CD14-positive monocyte (primary cell): ENCODE results near the gene PALM. TPM values are rescaled to one million over a fixed set of nuclear protein-coding genes. Genes with fewer than 3 reads are reported as not detected.
"Not testable (repeated sequence)": the region's sequence is repeated elsewhere in the genome, so short reads cannot be mapped to it uniquely, and the experiment has no call there.

Experiments used
- DNase-seq, 3 donors: peaks; one replicate each; pipeline ENCODE4 v3.0.0-alpha.2; 2011 to 2022
- H2AFZ ChIP-seq: 2 replicates; pipeline ENCODE4 v1.6.0; 2012; ENCODE audit warnings: mild to moderate bottlenecking, low read depth, low read length, inconsistent platforms; ENCODE audit not compliant: insufficient read depth, poor library complexity, severe bottlenecking
- H3K27ac ChIP-seq, 2 donors: 1 replicate in 1 of 2; 2 replicates in 1 of 2; pipeline ENCODE4 v1.5.1; 2012 to 2013; ENCODE audit warnings: low read length in 2 of 2, control low read depth in 1 of 2, inconsistent platforms in 1 of 2, low read depth in 1 of 2, mild to moderate bottlenecking in 1 of 2
- H3K27me3 ChIP-seq, 2 donors: one replicate each; pipeline versions ENCODE4 v1.6.0 to v1.6.1; 2011 to 2013; ENCODE audit warnings: low read length in 2 of 2; ENCODE audit not compliant: control insufficient read depth in 2 of 2, insufficient read depth in 2 of 2
- H3K36me3 ChIP-seq, 2 donors: replicated peaks in 1 of 2; 1 replicate in 1 of 2; 2 replicates in 1 of 2; pipeline versions ENCODE4 v1.5.1 to v1.6.1; 2012 to 2013; ENCODE audit warnings: low read length in 2 of 2, control low read depth in 1 of 2, inconsistent platforms in 1 of 2, mild to moderate bottlenecking in 1 of 2; ENCODE audit not compliant: insufficient read depth in 2 of 2, control insufficient read depth in 1 of 2
- H3K4me1 ChIP-seq, 2 donors: 1 replicate in 1 of 2; 2 replicates in 1 of 2; pipeline versions ENCODE4 v1.5.1 to v1.6.1; 2012 to 2013; ENCODE audit warnings: low read length in 2 of 2, control low read depth in 1 of 2, inconsistent platforms in 1 of 2, mild to moderate bottlenecking in 1 of 2, moderate library complexity in 1 of 2; ENCODE audit not compliant: insufficient read depth in 2 of 2, control insufficient read depth in 1 of 2
- H3K4me2 ChIP-seq: replicated peaks from 2 replicates; pipeline ENCODE3; 2012; ENCODE audit warnings: low read length, moderate library complexity, mild to moderate bottlenecking; ENCODE audit not compliant: poor library complexity, severe bottlenecking; ENCODE audit errors: extremely low read depth
- H3K4me3 ChIP-seq, 3 experiments: fragments of 200-600 bp in 1 of 3; sonication (generic) in 1 of 3; replicated peaks in 1 of 3; 1 replicate in 2 of 3; 2 replicates in 1 of 3; pipeline ENCODE4 v1.5.1; 2011 to 2013; ENCODE audit warnings: low read length in 3 of 3, mild to moderate bottlenecking in 3 of 3, control low read depth in 2 of 3, low read depth in 2 of 3, inconsistent platforms in 1 of 3, moderate library complexity in 1 of 3
- H3K79me2 ChIP-seq: 2 replicates; pipeline ENCODE4 v1.6.0; 2012; ENCODE audit warnings: mild to moderate bottlenecking, control low read depth, inconsistent platforms, low read length, moderate library complexity; ENCODE audit not compliant: insufficient read depth
- H3K9ac ChIP-seq: 2 replicates; pipeline ENCODE4 v1.6.0; 2017; ENCODE audit warnings: low read length, mild to moderate bottlenecking; ENCODE audit not compliant: insufficient read depth, poor library complexity, severe bottlenecking
- H3K9me3 ChIP-seq, 2 donors: replicated peaks in 1 of 2; 1 replicate in 1 of 2; 2 replicates in 1 of 2; pipeline versions ENCODE4 v1.5.1 to v1.6.1; 2012 to 2013; ENCODE audit warnings: low read length in 2 of 2, control low read depth in 1 of 2; ENCODE audit not compliant: control insufficient read depth in 1 of 2, insufficient read depth in 1 of 2
- H4K20me1 ChIP-seq: 2 replicates; pipeline ENCODE4 v1.6.0; 2012; ENCODE audit warnings: mild to moderate bottlenecking, low read length, control low read depth, moderate library complexity; ENCODE audit not compliant: insufficient read depth
- H3K27ac Mint-ChIP-seq, 7 donors: one replicate each; pipeline ENCODE4 v1.8.0; 2020; ENCODE audit warnings: mild to moderate bottlenecking in 7 of 7, mixed read lengths in 7 of 7, moderate library complexity in 6 of 7, inconsistent platforms in 2 of 7
- H3K27me3 Mint-ChIP-seq, 3 donors: one replicate each; pipeline ENCODE4 v1.8.0; 2021 to 2022; ENCODE audit warnings: low read depth in 3 of 3, mild to moderate bottlenecking in 3 of 3, mixed read lengths in 3 of 3, moderate library complexity in 3 of 3, inconsistent platforms in 1 of 3
- H3K36me3 Mint-ChIP-seq, 2 donors: one replicate each; pipeline ENCODE4 v1.8.0; 2020; ENCODE audit warnings: mixed read lengths in 2 of 2, inconsistent platforms in 1 of 2, mild to moderate bottlenecking in 1 of 2
- H3K4me1 Mint-ChIP-seq: one replicate; pipeline ENCODE4 v1.8.0; 2020; ENCODE audit warnings: mild to moderate bottlenecking, mixed read lengths
- H3K4me3 Mint-ChIP-seq, 2 donors: one replicate each; pipeline ENCODE4 v1.8.0; 2020; ENCODE audit warnings: mild to moderate bottlenecking in 2 of 2, mixed read lengths in 2 of 2, moderate library complexity in 1 of 2
- H3K9me3 Mint-ChIP-seq, 7 donors: one replicate each; pipeline ENCODE4 v1.8.0; 2020 to 2022; ENCODE audit warnings: mixed read lengths in 7 of 7, mild to moderate bottlenecking in 6 of 7, moderate library complexity in 6 of 7, inconsistent platforms in 2 of 7
- CTCF ChIP-seq: fragments of 200-600 bp; IDR thresholded peaks from one replicate; pipeline ENCODE4 v1.8.0; 2022; ENCODE audit warnings: antibody characterized with exemption, mild to moderate bottlenecking
- WGBS: methylation state at CpG from one replicate; pipeline ENCODE4 v1.1.5; 2013; ENCODE audit warnings: missing lambda C conversion rate; ENCODE audit not compliant: insufficient coverage; 5-methylcytosine and 5-hydroxymethylcytosine counted together
- intact Hi-C, 2 donors: fragments of 100-400 bp; cut with micrococcal nuclease; formaldehyde crosslinking; loops; one replicate each; pipeline versions ENCODE4 v1.15.0 to v1.15.1; 2023
- polyA plus RNA-seq, 3 donors: library from polyadenylated mRNA; depleted of rRNA in 1 of 3; unstranded in 2 of 3; stranded (reverse) in 1 of 3; fragments of 300-500 nt in 2 of 3; fragments of >200 nt in 1 of 3; fragmentation: Illumina TruSeq in 2 of 3; gene quantifications; 1 replicate in 2 of 3; 2 replicates in 1 of 3; pipeline ENCODE4 v1.2.3, GENCODE V29; 2012 to 2021

Gene PALM
- polyA plus RNA-seq, 3 donors, result 0.23 TPM; not detected in 2

GRCh38 chr19:743168-743687, 34.5 kb downstream of the PALM start:
- Mint-ChIP-seq H3K36me3 (no peaks in the 10 kb centered on the region), H3K27ac (no peak overlapping the region), H3K27me3 (peaks cover 0 to 4% (median 2%) of the 10 kb centered on the region in 3 donors), H3K4me3 (no peak overlapping the region), H3K4me1 (no peaks in the 10 kb centered on the region), H3K9me3 (peaks cover 13 to 49% (median 31%) of the 10 kb centered on the region in 7 donors)
- Histone ChIP-seq H2AFZ (no peak overlapping the region), H3K4me2 (no peak overlapping the region), H3K27me3 (no peaks in the 10 kb centered on the region), H3K36me3 (no peaks in the 10 kb centered on the region), H3K4me3 (no peak overlapping the region), H3K27ac (no peak overlapping the region), H3K9me3 (peaks cover 7 to 37% of the 10 kb centered on the region in 2 donors), H3K4me1 (no peaks in the 10 kb centered on the region), H3K79me2 (no peaks in the 10 kb centered on the region), H3K9ac (no peak overlapping the region), H4K20me1 (no peaks in the 10 kb centered on the region)
- intact Hi-C loops, result no loop called here
- no peak for TF ChIP-seq CTCF
- WGBS, result 98% methylated on average over 6 of the region's 13 CpGs
- no peak for DNase-seq

- H3K9me3 Mint-ChIP-seq, result peaks cover 13 to 50% (median 30%) of the 10 kb centered on the region in 7 donors
- H3K9ac ChIP-seq, H3K27ac ChIP-seq, H3K4me3 ChIP-seq, H3K4me1 ChIP-seq, H3K79me2 ChIP-seq, H3K36me3 Mint-ChIP-seq, H3K4me1 Mint-ChIP-seq, H3K27me3 Mint-ChIP-seq, intact Hi-C loops, H4K20me1 ChIP-seq, H2AFZ ChIP-seq, H3K36me3 ChIP-seq, DNase-seq, H3K27me3 ChIP-seq, H3K4me2 ChIP-seq, H3K27ac Mint-ChIP-seq, H3K4me3 Mint-ChIP-seq: not testable (repeated sequence)
- 100% methylated on average over 2 of the region's 7 CpGs for WGBS
- H3K9me3 ChIP-seq, result peaks cover 7 to 39% of the 10 kb centered on the region in 2 donors
Measured at GRCh38 chr19:745138-745537, 36.4 kb downstream of the PALM start.
